ENCODE data around the gene AGTRAP. TPM values are rescaled to one million over a fixed set of nuclear protein-coding genes. Genes with fewer than 3 reads are reported as not detected.
A peak's percentile ranks its signal among the peaks of the same experiment; 100 is the strongest.

AGTRAP gene
- total and polyA plus RNA-seq, 2 of the 4 experiments (the other 2 are of a cell fraction) = 21.5 to 57.7 TPM

DNA sequence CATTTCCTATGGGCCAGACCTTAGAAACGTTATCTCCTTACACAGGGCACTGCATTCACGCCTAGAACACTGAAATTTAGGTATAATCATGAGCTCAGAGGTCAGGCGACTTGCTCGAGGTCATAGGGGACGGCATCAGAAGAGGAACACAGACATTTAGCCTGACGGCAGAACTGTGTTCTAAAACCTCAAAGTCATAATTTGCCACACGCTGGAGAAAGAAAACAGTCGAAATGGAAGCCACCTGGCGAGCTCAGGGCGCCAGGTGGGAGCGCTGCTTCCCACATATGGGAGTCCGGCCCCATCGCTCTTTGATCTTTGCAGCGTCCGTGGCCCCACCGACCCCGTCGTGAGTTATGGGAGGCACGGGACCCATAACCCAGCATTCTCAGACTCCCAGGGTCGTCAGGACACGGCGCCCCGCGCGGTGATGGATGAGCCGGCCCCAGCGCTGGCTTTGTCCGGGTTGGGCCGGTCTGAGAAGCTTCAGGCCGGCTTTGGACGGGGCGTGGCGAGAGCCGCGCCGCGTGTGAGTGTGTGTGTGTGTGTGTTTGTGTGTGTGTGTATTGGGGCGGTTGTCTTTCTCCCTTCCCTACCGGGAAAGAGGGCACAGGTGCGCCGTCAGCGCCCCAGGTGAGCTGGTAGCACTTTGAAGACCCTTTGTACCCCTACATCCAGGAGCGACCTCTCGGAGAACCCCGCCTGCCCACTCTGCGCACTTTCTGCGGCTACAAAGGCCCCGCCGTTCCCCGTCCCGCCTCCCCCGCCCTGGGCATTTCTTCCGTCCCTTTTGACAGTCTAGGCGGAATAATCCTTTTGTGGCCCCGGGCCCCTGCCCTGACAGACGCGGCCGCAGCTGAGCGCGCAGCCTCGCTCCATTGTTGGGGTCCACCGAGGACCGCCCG is 45.3 kb upstream of the AGTRAP start (continued):
- TF ChIP-seq ELK1 (IDR thresholded peaks at IDR 0.05; ENCODE audit: borderline replicate concordance, low read depth, low read length) = no peak
- no peak for TF ChIP-seq CHD1 (IDR thresholded peaks at IDR 0.05; ENCODE audit: low read depth, low read length)

DNA sequence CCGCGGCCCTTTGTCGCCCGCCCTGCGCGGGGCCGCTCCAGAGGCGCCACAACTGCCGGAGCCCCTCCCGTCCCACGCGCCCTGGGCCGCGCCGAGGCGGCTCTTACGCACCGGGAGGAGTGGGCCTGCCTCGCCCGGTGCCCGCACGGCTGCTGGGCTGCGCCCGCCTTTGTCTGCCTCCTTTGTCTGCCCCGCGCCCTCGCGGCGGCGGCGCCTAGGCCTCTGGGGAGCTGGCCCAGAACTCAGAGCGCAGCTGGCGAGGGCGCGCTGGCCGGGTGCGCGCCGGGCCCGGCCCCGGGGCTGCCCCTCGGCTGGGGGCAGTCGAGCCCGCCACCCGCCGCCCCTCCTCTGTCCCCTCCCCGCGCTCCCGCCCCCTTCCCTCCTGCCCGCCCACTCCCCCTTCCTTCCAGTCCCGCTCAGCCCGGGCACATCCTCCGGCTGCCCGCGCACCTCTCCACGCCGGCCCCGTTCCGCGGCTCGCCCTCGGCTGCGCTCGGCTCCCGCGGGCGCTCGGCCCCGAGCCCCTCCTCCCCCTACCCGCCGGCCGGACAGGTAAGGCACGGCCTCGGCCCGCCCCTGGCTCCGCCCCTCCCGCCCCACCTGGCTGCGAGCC is 44.5 kb upstream of the AGTRAP start, which contains the start of gene DRAXIN:
Gene DRAXIN (plus strand): TSS at position 409 of the 613 bp plus-strand sequence. CDS start 14,549 bp downstream, outside the sequence.
- H2BK20ac ChIP-seq (ENCODE audit: low read depth, low read length) = no peak within 1 kb of the TSS
- H2AFZ ChIP-seq (replicated peaks; ENCODE audit: low read length, poor library complexity) = no peak within 1 kb of the TSS
- WGBS, 2 experiments (ENCODE audit: extremely low coverage in 2 of 2, insufficient read length in 1 of 2) = 1% methylated on average over 20 of the region's 78 CpGs; no CpG with 5 or more reads in 1 of the 2 experiments
- no peak within 1 kb of the TSS for H2BK5ac ChIP-seq (ENCODE audit: low read depth, low read length, poor library complexity, severe bottlenecking)
- H3K14ac ChIP-seq (replicated peaks; ENCODE audit: low read depth, low read length) = no peak within 1 kb of the TSS
- H3K18ac ChIP-seq (ENCODE audit: low read depth, low read length) = no peak within 1 kb of the TSS
- intact Hi-C loops (cut with micrococcal nuclease) = no loop called here
- ATAC-seq (ENCODE audit: low read depth) = peak; percentile 41
- no peaks in the 10 kb centered on the region for H3K79me1 ChIP-seq (ENCODE audit: low read depth in 1 of 2, low read length in 2 of 2)
- no peak within 1 kb of the TSS for H3K9ac ChIP-seq (ENCODE audit: low read depth, low read length)
- H3K4me2 ChIP-seq (ENCODE audit: low read depth, low read length) = no peak within 1 kb of the TSS; the same call in 1 of the 2 replicates
- H3K9me1 ChIP-seq (ENCODE audit: insufficient read depth, low read length) = 0 out of 2 replicates have a peak, but pooled peaks cover 4% of the 10 kb centered on the region
- no peak within 1 kb of the TSS for H4K91ac ChIP-seq (ENCODE audit: insufficient read depth, low read depth, low read length)
- ChIA-PET CTCF (no interaction called here), POLR2A (ENCODE audit: unreplicated experiment) (no interaction called here)
- H3K56ac ChIP-seq (ENCODE audit: extremely low read depth, insufficient read depth, low read length) = no peak within 1 kb of the TSS
- H3K27ac ChIP-seq (ENCODE audit: insufficient read depth, low read length) = no peak within 1 kb of the TSS
- dilution Hi-C loops (cut with HindIII; ENCODE audit: low sequenced_read_pairs, unreplicated experiment) = no loop called here
- no peaks in the 10 kb centered on the region for H4K20me1 ChIP-seq (ENCODE audit: insufficient read depth, low read length)
- H4K8ac ChIP-seq (ENCODE audit: low read depth in 2 of 2, low read length in 2 of 2) = no peak within 1 kb of the TSS
- no peak for TF ChIP-seq NFE2L2 (IDR thresholded peaks at IDR 0.05; ENCODE audit: low read depth, low read length)
- TF ChIP-seq ELK1 (IDR thresholded peaks at IDR 0.05; ENCODE audit: borderline replicate concordance, low read depth, low read length) = no peak
- no peak for TF ChIP-seq FOS (IDR thresholded peaks at IDR 0.05; ENCODE audit: low read depth, low read length)
- TF ChIP-seq RAD21 (IDR thresholded peaks at IDR 0.05; ENCODE audit: low read length) = no peak
- H2AK5ac ChIP-seq (ENCODE audit: low read depth, low read length) = no peak within 1 kb of the TSS
- DNase-seq = no peak
- H3K4me3 ChIP-seq (ENCODE audit: insufficient read depth, low read depth, low read length) = no peak within 1 kb of the TSS
- peaks cover 3% of the 10 kb centered on the region; the same call in 1 of the 2 replicates for H3K4me1 ChIP-seq (ENCODE audit: control insufficient read depth, insufficient read depth, low read length)
- H4K5ac ChIP-seq (ENCODE audit: low read depth, low read length) = no peak within 1 kb of the TSS
- no peak within 1 kb of the TSS for H2BK15ac ChIP-seq (ENCODE audit: low read depth, low read length)
- H2BK120ac ChIP-seq (ENCODE audit: low read depth, low read length) = no peak within 1 kb of the TSS
- H3K9me3 ChIP-seq (ENCODE audit: control insufficient read depth, insufficient read depth, low read length) = no peaks in the 10 kb centered on the region
- in situ Hi-C loops (cut with MboI; ENCODE audit: low sequenced_read_pairs) = no loop called here
- no peak within 1 kb of the TSS for H3K4ac ChIP-seq (ENCODE audit: low read depth, low read length)
- H3K27me3 ChIP-seq (ENCODE audit: control insufficient read depth, insufficient read depth, low read length) = peaks cover 53% of the 10 kb centered on the region
- H2AK9ac ChIP-seq (replicated peaks; ENCODE audit: low read depth, low read length, poor library complexity) = peak within 1 kb of the TSS; percentile 16
- H3K36me3 ChIP-seq (ENCODE audit: control insufficient read depth, insufficient read depth, low read length) = no peaks in the 10 kb centered on the region
- H3K23ac ChIP-seq (ENCODE audit: low read depth, low read length) = no peak within 1 kb of the TSS
- no TSS peak for BruUV-seq (replicated peaks)

Data from IMR-90 (cell line).